ENCODE data around the gene TEX261. TPM values are rescaled to one million over a fixed set of nuclear protein-coding genes. Genes with fewer than 3 reads are reported as not detected.
A peak's percentile ranks its signal among the peaks of the same experiment; 100 is the strongest.

Gene TEX261
- total RNA-seq, 1 donor from 2014 or later = 29.0 TPM

DNA sequence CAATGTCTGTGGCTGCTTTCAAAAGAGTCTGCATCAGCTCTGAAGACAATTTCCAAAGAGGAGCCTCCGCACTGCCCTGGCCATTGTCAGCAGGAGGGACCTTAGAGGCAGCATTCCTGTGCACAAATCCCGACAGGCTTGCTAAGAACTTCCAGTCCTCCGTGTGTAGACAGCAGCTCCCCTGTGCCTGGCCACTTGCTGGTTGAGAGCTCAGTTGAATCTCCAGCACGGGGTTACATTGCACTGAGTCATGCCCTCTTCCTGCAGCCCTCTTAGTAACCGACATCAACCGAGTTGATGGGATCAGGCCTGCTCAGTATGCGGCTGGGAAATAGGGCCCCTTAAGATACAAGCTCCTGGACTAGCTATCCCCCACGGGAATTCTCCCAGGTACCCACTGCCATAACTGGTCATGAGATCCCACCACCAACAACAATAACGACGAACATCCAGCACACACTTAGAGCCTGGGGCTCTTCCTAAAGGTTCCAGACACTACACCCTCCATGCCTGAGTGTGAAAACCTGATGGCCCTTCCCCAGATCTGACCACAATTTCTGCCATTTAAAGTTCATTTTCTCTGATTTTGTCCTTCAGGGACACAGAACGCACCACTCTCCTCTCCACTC lies 47.0 kb downstream of the TEX261 start:
- H3K27me3 ChIP-seq = no peaks in the 10 kb centered on the region
- TF ChIP-seq, protein P1, sequence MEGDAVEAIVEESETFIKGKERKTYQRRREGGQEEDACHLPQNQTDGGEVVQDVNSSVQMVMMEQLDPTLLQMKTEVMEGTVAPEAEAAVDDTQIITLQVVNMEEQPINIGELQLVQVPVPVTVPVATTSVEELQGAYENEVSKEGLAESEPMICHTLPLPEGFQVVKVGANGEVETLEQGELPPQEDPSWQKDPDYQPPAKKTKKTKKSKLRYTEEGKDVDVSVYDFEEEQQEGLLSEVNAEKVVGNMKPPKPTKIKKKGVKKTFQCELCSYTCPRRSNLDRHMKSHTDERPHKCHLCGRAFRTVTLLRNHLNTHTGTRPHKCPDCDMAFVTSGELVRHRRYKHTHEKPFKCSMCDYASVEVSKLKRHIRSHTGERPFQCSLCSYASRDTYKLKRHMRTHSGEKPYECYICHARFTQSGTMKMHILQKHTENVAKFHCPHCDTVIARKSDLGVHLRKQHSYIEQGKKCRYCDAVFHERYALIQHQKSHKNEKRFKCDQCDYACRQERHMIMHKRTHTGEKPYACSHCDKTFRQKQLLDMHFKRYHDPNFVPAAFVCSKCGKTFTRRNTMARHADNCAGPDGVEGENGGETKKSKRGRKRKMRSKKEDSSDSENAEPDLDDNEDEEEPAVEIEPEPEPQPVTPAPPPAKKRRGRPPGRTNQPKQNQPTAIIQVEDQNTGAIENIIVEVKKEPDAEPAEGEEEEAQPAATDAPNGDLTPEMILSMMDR (IDR thresholded peaks at IDR 0.05) = no peak
- H3K4me1 ChIP-seq = peaks cover 12% of the 10 kb centered on the region
- no peak overlapping the region for H3K27ac ChIP-seq
- no peaks in the 10 kb centered on the region for H3K9me3 ChIP-seq
- H3K36me3 ChIP-seq = no peaks in the 10 kb centered on the region
- peak overlapping the region in 1 of 2 donors; percentile 33 for H3K4me3 ChIP-seq
- peak in 1 of 2 donors; percentile 70 for DNase-seq (ENCODE audit: extremely low spot score in 2 of 2)
- intact Hi-C loops (cut with DNase I) = loop anchor here (10.0 kb wide), 1 partner anchor 83 kb away; no protein-coding TSS in a partner anchor

DNA sequence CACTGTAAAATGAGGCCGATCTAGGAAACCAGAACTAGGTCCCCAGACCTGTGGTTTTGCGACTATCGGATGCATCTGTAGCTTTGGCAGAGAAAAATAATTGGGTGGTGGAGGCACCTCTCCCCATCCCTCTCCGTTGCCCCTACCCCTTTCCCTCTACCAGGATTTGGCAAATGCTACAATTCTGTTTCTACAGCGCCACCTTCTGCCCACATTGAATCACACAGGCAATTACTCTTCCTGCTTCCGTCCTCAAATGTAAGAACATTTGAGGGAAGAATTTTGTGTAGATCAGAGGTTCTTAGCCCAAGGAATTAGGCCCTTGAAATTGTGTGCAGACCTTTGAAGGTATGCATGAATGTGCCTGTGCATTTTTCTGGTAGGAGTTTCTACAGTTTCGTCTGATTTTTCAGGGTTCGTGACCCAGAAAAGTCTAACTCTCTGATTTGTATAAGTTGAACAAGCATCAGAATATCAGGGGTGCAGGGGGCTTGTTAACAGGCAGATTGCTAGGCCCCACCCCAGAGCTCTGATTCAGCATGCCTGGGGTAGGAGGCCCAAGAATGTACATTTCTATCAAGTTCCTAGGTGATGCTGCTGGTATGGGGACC lies 47.7 kb downstream of the TEX261 start:
- Histone ChIP-seq H3K9me3 (no peaks in the 10 kb centered on the region), H3K4me3 (no peak overlapping the region), H3K27ac (no peak overlapping the region), H3K36me3 (no peaks in the 10 kb centered on the region), H3K27me3 (no peaks in the 10 kb centered on the region), H3K4me1 (peaks cover 12% of the 10 kb centered on the region)
- intact Hi-C loops (cut with DNase I) = loop anchor here (10.0 kb wide), 1 partner anchor 82 kb away; no protein-coding TSS in a partner anchor
- DNase-seq (ENCODE audit: extremely low spot score in 2 of 2) = peak; percentile 62 to 72
- TF ChIP-seq, protein P1 (IDR thresholded peaks at IDR 0.05) = peak; percentile 59 to 69 (median 60)
- TF ChIP-seq POLR2A (IDR thresholded peaks at IDR 0.05) (no peak), POLR2AphosphoS5 (IDR thresholded peaks at IDR 0.05; ENCODE audit: insufficient read depth in 1 of 2, low read depth in 1 of 2) (no peak)

DNA sequence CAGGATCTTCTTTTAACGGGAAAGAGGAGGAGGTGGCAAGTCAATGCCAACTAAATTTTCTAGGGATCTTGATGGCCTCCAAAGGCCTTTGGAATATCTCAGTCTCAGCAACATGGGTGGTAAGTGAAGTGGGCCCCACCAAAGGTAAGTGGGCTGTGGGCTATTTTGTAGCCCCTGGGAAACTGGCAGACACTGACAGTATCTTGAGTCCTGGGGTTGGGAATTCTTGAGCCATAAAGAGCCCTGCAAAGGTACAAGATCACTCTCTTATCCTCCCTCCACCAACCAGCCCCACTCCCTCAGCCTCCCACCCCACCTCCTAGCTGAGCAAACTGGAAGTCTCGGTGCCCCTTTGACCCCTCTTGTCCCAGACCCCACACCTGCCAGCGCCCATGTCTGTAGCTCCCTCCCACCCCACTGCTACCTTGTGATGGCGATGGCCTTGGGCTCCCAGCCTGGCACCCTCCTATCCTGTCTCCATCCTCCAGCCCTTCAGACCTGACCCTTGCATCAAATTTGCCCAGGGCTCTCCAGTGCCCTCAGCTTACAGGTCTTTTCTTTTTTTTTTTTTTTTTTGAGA lies 50.5 kb downstream of the TEX261 start:
- no peak overlapping the region for H3K4me3 ChIP-seq

DNA sequence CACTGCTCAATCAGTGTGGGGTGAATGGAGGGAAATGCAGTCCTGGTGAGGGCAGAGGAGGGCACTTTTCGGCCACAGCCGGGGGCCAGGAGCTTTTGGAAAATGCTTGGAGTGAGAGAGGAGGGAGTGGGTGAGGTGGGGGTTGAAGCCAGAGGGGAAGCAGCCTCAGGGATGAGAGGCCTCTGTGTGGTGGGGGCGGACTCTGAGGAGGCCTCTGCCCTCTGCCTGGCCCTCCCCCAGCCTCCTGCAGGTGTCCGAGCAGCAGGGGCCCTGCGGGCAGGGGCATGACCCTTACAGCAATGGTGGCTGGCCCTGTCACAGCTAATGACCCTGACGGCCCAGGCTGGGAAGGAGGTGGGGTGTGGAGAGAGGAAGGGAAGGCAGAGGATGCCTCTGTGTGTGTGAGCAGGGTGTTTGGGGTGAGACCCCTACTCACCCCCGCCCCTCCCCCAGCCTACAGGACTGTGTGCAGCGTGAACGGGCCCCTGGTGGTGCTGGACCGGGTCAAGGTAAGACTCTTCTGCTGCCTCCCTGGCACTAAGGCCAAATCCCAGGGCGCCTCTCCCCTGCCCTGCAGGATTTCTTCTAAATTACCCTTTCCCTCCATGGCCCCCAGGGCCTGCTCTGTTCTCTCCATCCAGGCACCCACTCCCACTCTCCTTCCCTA lies 51.3 kb downstream of the TEX261 start:
- no peak overlapping the region for H3K4me3 ChIP-seq
- H3K36me3 ChIP-seq = no peaks in the 10 kb centered on the region
- H3K27me3 ChIP-seq = no peaks in the 10 kb centered on the region
- H3K4me1 ChIP-seq = peaks cover 9% of the 10 kb centered on the region
- TF ChIP-seq POLR2A (IDR thresholded peaks at IDR 0.05) = no peak
- no peak for TF ChIP-seq POLR2AphosphoS5 (IDR thresholded peaks at IDR 0.05; ENCODE audit: insufficient read depth in 1 of 2, low read depth in 1 of 2)
- TF ChIP-seq, protein P1 (IDR thresholded peaks at IDR 0.05) = no peak
- H3K9me3 ChIP-seq = no peaks in the 10 kb centered on the region
- intact Hi-C loops (cut with DNase I) = loop anchor here (10.0 kb wide), 1 partner anchor 79 kb away; no protein-coding TSS in a partner anchor
- H3K27ac ChIP-seq = no peak overlapping the region
- peak in 1 of 2 donors; percentile 93 for DNase-seq (ENCODE audit: extremely low spot score in 2 of 2)

More for the DNA sequence above, 50.5 kb downstream of the TEX261 start:
- no peak for TF ChIP-seq POLR2AphosphoS5 (IDR thresholded peaks at IDR 0.05; ENCODE audit: insufficient read depth in 1 of 2, low read depth in 1 of 2)
- TF ChIP-seq, protein P1 (IDR thresholded peaks at IDR 0.05) = no peak
- TF ChIP-seq POLR2A (IDR thresholded peaks at IDR 0.05) = no peak
- H3K9me3 ChIP-seq = no peaks in the 10 kb centered on the region
- H3K27ac ChIP-seq = no peak overlapping the region
- intact Hi-C loops (cut with DNase I) = loop anchor here (10.0 kb wide), 1 partner anchor 79 kb away; no protein-coding TSS in a partner anchor
- DNase-seq (ENCODE audit: extremely low spot score in 2 of 2) = peak; percentile 40
- no peaks in the 10 kb centered on the region for H3K36me3 ChIP-seq
- peaks cover 12% of the 10 kb centered on the region for H3K4me1 ChIP-seq
- H3K27me3 ChIP-seq = no peaks in the 10 kb centered on the region
